ENCODE results near the gene C5AR2.

The C5AR2 gene

DNA sequence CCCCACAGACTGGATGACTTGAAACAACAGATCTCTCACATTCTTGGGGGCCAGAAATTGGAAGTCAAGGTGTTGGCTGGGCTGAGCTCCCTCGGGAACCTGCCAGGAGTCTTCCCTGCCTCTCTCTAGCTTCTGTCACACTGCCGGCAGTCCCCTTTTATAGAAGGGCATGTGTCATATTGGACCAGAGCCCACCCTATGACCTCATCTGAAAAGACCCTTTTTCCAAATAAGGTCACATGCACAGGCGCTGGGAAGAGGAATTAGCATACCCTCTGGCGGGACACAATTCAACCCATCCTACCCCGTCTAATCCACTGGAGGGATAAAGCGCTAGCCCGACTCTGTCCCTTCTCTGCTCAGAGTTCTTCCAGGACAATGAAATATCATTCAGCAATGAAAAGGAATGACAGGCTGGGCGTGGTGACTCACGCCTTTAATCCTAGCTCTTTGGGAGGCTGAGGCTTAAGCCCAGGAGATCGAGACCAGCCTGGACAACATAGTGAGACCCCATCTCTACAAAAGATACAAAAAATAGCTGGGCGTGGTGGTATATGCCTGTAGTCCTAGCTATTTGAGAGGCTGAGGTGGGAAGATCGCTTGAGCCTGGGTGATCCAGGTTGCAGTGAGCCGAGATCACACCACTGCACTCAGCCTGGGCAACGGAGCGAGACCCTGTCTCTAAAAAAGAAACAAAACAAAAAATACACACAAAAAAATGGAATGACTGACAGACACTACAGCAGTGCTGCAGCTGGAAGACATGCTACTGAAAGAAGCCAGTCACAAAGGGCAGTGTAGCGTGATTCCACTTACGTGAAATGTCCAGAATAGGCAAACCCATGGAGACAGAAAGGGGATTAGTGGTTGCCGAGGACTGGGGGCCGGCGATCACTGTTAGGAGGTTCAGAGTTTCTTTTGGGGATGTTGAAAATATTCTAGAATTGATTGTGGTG, 58.8 kb downstream of the C5AR2 start:
- no peak for DNase-seq

DNA sequence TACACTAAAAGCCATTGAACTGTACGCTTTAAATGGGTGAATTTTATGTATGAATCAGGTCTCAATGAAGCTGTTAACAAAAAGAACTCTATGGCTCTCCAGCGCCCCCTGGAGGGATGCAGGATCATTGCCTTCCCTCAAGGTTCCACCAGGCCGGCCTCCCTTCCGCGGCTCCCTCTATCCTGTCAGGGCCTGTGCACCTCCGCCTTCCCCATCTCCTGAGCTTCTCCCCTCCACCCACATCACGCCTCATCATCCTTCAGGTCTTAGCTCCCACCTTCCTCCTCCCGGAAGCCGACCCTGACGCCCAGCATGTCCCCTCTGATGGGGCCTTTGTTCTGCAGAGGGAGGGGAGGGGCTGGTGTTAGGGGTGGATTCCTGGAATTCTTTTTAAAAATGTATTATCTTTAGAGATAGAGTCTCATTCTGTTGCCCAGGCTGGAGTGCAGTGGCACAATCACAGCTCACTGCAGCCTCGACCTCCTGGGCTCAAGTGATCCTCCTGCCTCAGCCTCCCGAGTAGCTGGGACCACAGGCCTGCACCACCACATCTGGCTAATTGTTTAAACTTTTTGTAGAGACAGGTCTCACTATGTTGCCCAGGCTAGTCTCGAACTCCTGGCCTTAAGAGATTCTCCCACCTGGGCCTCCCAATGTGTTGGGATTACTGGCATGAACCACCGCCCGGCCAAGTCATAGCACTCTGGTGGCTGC, 59.7 kb downstream of the C5AR2 start:
- no peak for DNase-seq
